ENCODE measurements around the gene AEBP2. TPM values are rescaled to one million over a fixed set of nuclear protein-coding genes. Genes with fewer than 3 reads are reported as not detected.
A peak's percentile ranks its signal among the peaks of the same experiment; 100 is the strongest.
"Not testable (repeated sequence)": the region's sequence is repeated elsewhere in the genome, so short reads cannot be mapped to it uniquely, and the experiment has no call there.

AEBP2 gene
- total RNA-seq, 1 donor from 2014 or later, result 67.5 TPM

- no peaks in the 10 kb centered on the region for H3K9me3 ChIP-seq
- TF ChIP-seq, protein P1, sequence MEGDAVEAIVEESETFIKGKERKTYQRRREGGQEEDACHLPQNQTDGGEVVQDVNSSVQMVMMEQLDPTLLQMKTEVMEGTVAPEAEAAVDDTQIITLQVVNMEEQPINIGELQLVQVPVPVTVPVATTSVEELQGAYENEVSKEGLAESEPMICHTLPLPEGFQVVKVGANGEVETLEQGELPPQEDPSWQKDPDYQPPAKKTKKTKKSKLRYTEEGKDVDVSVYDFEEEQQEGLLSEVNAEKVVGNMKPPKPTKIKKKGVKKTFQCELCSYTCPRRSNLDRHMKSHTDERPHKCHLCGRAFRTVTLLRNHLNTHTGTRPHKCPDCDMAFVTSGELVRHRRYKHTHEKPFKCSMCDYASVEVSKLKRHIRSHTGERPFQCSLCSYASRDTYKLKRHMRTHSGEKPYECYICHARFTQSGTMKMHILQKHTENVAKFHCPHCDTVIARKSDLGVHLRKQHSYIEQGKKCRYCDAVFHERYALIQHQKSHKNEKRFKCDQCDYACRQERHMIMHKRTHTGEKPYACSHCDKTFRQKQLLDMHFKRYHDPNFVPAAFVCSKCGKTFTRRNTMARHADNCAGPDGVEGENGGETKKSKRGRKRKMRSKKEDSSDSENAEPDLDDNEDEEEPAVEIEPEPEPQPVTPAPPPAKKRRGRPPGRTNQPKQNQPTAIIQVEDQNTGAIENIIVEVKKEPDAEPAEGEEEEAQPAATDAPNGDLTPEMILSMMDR (IDR thresholded peaks at IDR 0.05), result no peak
- no peak for TF ChIP-seq POLR2A (IDR thresholded peaks at IDR 0.05)
- no peak for TF ChIP-seq POLR2AphosphoS5 (IDR thresholded peaks at IDR 0.05; ENCODE audit: insufficient read depth in 1 of 2, low read depth in 1 of 2)
- intact Hi-C loops (cut with DNase I), result no loop called here
- H3K27me3 ChIP-seq, result no peaks in the 10 kb centered on the region
- no peak overlapping the region for H3K27ac ChIP-seq
- H3K4me1 ChIP-seq, result peaks cover 32% of the 10 kb centered on the region
- no peak for DNase-seq (ENCODE audit: extremely low spot score in 2 of 2)
- H3K4me3 ChIP-seq, result no peak overlapping the region
- peaks cover 0 to 23% of the 10 kb centered on the region in 2 donors for H3K36me3 ChIP-seq
These were observed 23.1 kb downstream of the AEBP2 start for GRCh38 chr12:19462406-19462805.

GRCh38 chr12:19464192-19464580 lies 24.9 kb downstream of the AEBP2 start:
- no peak overlapping the region for H3K4me3 ChIP-seq
- H3K9me3 ChIP-seq, result no peaks in the 10 kb centered on the region
- no peak for DNase-seq (ENCODE audit: extremely low spot score in 2 of 2)
- H3K27me3 ChIP-seq, result no peaks in the 10 kb centered on the region
- intact Hi-C loops (cut with DNase I), result no loop called here
- peaks cover 26% of the 10 kb centered on the region for H3K4me1 ChIP-seq
- H3K27ac ChIP-seq, result no peak overlapping the region
- TF ChIP-seq POLR2AphosphoS5 (IDR thresholded peaks at IDR 0.05; ENCODE audit: insufficient read depth in 1 of 2, low read depth in 1 of 2) (no peak), POLR2A (IDR thresholded peaks at IDR 0.05) (no peak)
- TF ChIP-seq, protein P1 (IDR thresholded peaks at IDR 0.05), result no peak
- H3K36me3 ChIP-seq, result peaks cover 0 to 32% of the 10 kb centered on the region in 2 donors

- Histone ChIP-seq H3K36me3 (peaks cover 0 to 32% of the 10 kb centered on the region in 2 donors), H3K4me1 (peaks cover 26% of the 10 kb centered on the region), H3K9me3 (no peaks in the 10 kb centered on the region), H3K4me3 (no peak overlapping the region), H3K27ac (no peak overlapping the region), H3K27me3 (no peaks in the 10 kb centered on the region)
- TF ChIP-seq POLR2AphosphoS5 (IDR thresholded peaks at IDR 0.05; ENCODE audit: insufficient read depth in 1 of 2, low read depth in 1 of 2) (no peak), POLR2A (IDR thresholded peaks at IDR 0.05) (no peak)
- TF ChIP-seq, protein P1 (IDR thresholded peaks at IDR 0.05), result no peak
- intact Hi-C loops (cut with DNase I), result no loop called here
- DNase-seq (ENCODE audit: extremely low spot score in 2 of 2), result no peak
These were observed 26.4 kb downstream of the AEBP2 start for GRCh38 chr12:19465711-19466110.

DNA sequence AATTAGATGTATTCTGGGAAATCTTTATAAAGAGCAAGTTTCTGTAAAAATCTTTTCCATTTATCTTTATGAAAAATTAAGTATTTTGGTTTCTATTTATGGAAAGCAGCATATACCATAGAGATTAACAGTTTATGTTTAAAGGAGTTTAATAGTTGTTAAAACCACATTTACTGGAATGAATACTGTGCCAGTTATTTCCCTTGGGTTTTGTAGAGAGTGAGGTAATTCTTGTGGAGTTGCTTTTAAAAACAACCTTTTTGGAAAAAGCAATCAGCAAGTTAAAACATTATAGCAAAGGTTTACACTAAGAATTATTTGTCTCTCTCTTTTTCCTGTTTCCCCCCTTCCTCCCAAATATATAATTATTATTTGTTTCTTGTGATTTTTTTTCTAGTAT lies 34.9 kb downstream of the AEBP2 start:
- H3K4me3 ChIP-seq, result no peak overlapping the region
- peaks cover 0 to 10% of the 10 kb centered on the region in 2 donors for H3K36me3 ChIP-seq
- no peak for DNase-seq (ENCODE audit: extremely low spot score in 2 of 2)
- H3K4me1 ChIP-seq, result peaks cover 29% of the 10 kb centered on the region
- peak overlapping the region; percentile 7 for H3K27ac ChIP-seq
- TF ChIP-seq POLR2A (IDR thresholded peaks at IDR 0.05) (no peak), POLR2AphosphoS5 (IDR thresholded peaks at IDR 0.05; ENCODE audit: insufficient read depth in 1 of 2, low read depth in 1 of 2) (no peak)
- TF ChIP-seq, protein P1 (IDR thresholded peaks at IDR 0.05), result no peak
- no peaks in the 10 kb centered on the region for H3K27me3 ChIP-seq
- intact Hi-C loops (cut with DNase I), result no loop called here
- no peaks in the 10 kb centered on the region for H3K9me3 ChIP-seq

- H3K27ac ChIP-seq; H3K4me3 ChIP-seq; DNase-seq (ENCODE audit: extremely low spot score in 2 of 2); intact Hi-C loops (cut with DNase I); H3K9me3 ChIP-seq; H3K27me3 ChIP-seq: not testable (repeated sequence)
- Histone ChIP-seq H3K36me3 (peaks cover 0 to 17% of the 10 kb centered on the region in 2 donors), H3K4me1 (peaks cover 29% of the 10 kb centered on the region)
These were observed 36.7 kb downstream of the AEBP2 start for GRCh38 chr12:19475884-19476505.
